ENCODE results near the gene GREM2.

Gene GREM2

DNA sequence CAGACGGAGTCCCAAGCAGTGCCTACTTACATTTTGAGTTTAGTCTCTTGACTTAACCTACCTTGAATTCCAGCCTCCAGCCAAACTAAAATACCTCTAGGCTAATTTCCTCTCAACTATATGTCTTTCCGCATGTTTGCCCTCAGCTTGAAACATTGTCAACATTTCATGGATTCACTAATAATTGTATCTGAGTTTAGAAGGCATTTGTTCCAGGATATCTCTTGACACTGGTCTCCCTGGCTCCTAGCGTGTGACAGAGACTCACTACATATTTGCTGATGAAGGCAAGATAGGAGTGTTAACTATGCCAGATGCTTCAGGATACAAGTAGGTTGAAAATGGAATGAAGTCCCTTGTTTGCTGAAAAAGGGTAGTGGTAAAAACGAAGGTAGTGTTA is 136.1 kb downstream of the GREM2 start:
- TF ChIP-seq, protein P1, sequence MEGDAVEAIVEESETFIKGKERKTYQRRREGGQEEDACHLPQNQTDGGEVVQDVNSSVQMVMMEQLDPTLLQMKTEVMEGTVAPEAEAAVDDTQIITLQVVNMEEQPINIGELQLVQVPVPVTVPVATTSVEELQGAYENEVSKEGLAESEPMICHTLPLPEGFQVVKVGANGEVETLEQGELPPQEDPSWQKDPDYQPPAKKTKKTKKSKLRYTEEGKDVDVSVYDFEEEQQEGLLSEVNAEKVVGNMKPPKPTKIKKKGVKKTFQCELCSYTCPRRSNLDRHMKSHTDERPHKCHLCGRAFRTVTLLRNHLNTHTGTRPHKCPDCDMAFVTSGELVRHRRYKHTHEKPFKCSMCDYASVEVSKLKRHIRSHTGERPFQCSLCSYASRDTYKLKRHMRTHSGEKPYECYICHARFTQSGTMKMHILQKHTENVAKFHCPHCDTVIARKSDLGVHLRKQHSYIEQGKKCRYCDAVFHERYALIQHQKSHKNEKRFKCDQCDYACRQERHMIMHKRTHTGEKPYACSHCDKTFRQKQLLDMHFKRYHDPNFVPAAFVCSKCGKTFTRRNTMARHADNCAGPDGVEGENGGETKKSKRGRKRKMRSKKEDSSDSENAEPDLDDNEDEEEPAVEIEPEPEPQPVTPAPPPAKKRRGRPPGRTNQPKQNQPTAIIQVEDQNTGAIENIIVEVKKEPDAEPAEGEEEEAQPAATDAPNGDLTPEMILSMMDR (IDR thresholded peaks at IDR 0.05; ENCODE audit: insufficient read depth, low read length, missing control alignments), result no peak
- H3K4me3 ChIP-seq (ENCODE audit: low read depth, low read length), result no peak overlapping the region
- no peak for DNase-seq (ENCODE audit: low read depth, low spot score)
- POLR2A ChIA-PET, result no interaction called here
- CTCF ChIA-PET, result no interaction called here

DNA sequence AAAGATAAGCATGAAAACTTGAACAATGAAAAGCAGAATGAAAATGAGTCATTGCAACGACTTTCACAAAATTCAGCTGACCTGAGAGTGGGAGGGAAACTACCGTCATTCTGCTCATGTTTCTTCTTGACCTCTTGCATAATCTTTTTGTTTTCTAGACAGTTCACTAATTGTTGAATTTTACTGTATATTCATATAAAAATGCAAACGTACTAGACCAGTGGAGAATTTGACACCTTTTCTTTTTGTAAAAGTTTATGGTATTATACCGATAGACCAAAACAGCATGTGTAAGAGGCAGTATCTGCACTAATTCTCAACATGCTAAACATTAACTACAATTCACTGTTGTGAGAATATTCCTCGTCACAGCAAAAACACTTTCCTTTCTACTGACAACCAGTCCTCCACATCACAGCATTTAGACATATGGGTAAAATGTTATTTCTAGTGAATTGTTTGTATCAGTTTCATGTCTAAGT is 137.8 kb downstream of the GREM2 start:
- CTCF ChIA-PET, result no interaction called here
- TF ChIP-seq, protein P1 (IDR thresholded peaks at IDR 0.05; ENCODE audit: insufficient read depth, low read length, missing control alignments), result no peak
- POLR2A ChIA-PET, result no interaction called here
- DNase-seq (ENCODE audit: low read depth, low spot score), result no peak
- H3K4me3 ChIP-seq (ENCODE audit: low read depth, low read length), result no peak overlapping the region

DNA sequence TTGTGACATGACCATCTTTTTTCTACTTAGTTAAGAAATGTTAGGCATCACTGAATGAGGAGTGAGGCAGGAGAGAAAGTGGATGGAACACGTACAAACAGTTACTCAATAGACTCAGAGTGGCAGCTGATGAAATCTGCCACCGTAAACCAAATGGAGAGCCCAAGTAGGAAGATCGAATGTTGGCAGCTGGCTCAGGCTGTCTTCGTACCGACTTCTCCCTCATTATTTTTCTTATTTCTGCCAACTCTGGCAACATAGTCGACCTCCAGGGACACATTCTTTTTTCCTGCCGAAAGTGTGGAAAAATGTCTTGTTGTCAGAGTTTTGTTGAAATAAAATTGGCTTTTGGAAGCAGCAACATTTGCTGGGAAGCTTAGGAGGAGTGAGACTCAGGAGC is 143.3 kb downstream of the GREM2 start:
- ChIA-PET CTCF (interaction anchor here (3.2 kb wide), 1 partner anchor 12 kb away, joined by 13 read pairs; no protein-coding TSS in a partner anchor), POLR2A (no interaction called here)
- no peak for DNase-seq (ENCODE audit: low read depth, low spot score)
- no peak overlapping the region for H3K4me3 ChIP-seq (ENCODE audit: low read depth, low read length)
- TF ChIP-seq, protein P1 (IDR thresholded peaks at IDR 0.05; ENCODE audit: insufficient read depth, low read length, missing control alignments), result no peak

DNA sequence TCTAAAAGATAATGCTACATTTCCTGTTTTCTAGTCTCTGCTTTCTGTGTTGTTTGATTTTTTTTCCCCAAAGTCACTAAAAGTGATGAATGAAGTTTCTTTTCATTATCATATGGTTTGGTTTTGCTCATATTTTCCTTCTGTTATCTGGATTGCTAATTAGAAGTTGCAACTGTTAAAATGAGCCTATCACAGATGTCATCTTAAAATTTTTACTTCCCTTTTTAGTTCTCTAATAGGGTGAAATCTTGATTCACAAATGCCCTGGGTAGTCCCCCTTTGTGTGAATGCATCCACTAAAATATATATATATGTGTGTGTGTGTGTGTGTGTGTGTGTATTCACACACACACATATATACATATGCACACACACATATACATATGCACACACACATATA is 144.1 kb downstream of the GREM2 start:
- no peak overlapping the region for H3K4me3 ChIP-seq (ENCODE audit: low read depth, low read length)
- TF ChIP-seq, protein P1 (IDR thresholded peaks at IDR 0.05; ENCODE audit: insufficient read depth, low read length, missing control alignments), result no peak
- no peak for DNase-seq (ENCODE audit: low read depth, low spot score)
- ChIA-PET POLR2A (no interaction called here), CTCF (no interaction called here)

DNA sequence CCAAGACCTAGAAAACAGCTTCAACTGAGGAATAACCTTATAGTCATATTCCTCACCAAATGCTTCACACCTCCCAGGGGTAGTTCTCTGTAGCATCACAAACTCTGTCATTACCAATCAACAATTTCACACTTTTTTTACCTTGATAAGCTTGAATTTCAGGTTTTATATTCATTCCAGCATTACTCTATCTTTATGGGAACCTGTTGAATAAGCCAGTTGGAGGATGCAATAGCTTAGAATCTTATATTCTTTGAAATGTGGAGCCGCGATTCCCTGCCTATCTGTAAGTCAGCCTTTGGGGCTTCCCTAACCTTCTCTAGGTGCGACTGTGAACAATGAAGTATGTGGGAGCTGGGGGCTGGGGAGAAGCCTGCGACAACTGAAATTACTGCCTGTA is 145.4 kb downstream of the GREM2 start:
- TF ChIP-seq, protein P1 (IDR thresholded peaks at IDR 0.05; ENCODE audit: insufficient read depth, low read length, missing control alignments), result no peak
- POLR2A ChIA-PET, result no interaction called here
- no peak overlapping the region for H3K4me3 ChIP-seq (ENCODE audit: low read depth, low read length)
- CTCF ChIA-PET, result interaction anchor here (3.2 kb wide), 1 partner anchor 11 kb away, joined by 13 read pairs; no protein-coding TSS in a partner anchor
- DNase-seq (ENCODE audit: low read depth, low spot score), result no peak

DNA sequence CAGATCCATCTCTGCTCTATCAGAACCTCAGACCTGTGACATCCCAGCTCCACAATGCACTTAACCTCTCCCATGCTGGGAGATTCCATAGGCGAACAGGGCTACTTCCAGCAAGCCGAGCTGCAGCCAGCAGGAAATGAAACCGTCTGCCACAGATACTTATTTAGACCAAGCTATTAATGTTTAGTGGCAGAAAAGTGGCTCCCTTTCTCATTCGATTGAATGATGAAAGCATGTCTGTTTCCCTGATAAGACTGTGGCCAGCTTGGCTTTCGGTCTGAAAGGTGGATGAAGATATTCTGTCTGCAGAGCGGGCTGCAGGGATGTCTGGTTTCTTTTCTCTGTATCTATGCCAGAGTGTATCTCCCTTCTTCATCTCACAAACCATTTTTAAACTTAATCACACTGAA is 146.4 kb downstream of the GREM2 start:
- POLR2A ChIA-PET, result interaction anchor here (0.5 to 0.6 kb wide), 2 partner anchors 373 to 436 kb away, joined by 3 read pairs; no protein-coding TSS in a partner anchor
- DNase-seq (ENCODE audit: low read depth, low spot score), result no peak
- H3K4me3 ChIP-seq (ENCODE audit: low read depth, low read length), result no peak overlapping the region
- TF ChIP-seq, protein P1 (IDR thresholded peaks at IDR 0.05; ENCODE audit: insufficient read depth, low read length, missing control alignments), result no peak
- CTCF ChIA-PET, result interaction anchor here (0.8 to 3.2 kb wide), 4 partner anchors 10 to 226 kb away, joined by 3 to 13 read pairs (median 5); no protein-coding TSS in a partner anchor

Measured in AG04449 (cell line).